ENCODE measurements around the gene FAM120AOS. TPM values are rescaled to one million over a fixed set of nuclear protein-coding genes. Genes with fewer than 3 reads are reported as not detected.

Gene FAM120AOS
- total RNA-seq, 1 experiment from 2014 or later, result 31.2 TPM

- Histone ChIP-seq H3K79me2 (ENCODE audit: insufficient read depth, low read length) (no peaks in the 10 kb centered on the region), H3K4me2 (ENCODE audit: low read length) (no peak overlapping the region), H3K4me3 (replicated peaks in 1 of 2; ENCODE audit: low read depth in 1 of 2, low read length in 2 of 2) (no peak overlapping the region), H4K20me1 (ENCODE audit: insufficient read depth) (no peaks in the 10 kb centered on the region), H2AFZ (ENCODE audit: low read depth, low read length, poor library complexity, severe bottlenecking) (no peak overlapping the region), H3K9ac (ENCODE audit: low read length) (no peak overlapping the region), H3K27me3 (ENCODE audit: insufficient read depth, low read length) (no peaks in the 10 kb centered on the region), H3K4me1 (ENCODE audit: control insufficient read depth in 1 of 2, insufficient read depth in 2 of 2, low read length in 2 of 2) (no peaks in the 10 kb centered on the region), H3K9me3 (ENCODE audit: control insufficient read depth in 1 of 2, insufficient read depth in 1 of 2, low read depth in 1 of 2, low read length in 2 of 2) (no peaks in the 10 kb centered on the region), H3K27ac (ENCODE audit: low read depth, low read length) (no peak overlapping the region), H3K36me3 (ENCODE audit: control insufficient read depth in 1 of 2, insufficient read depth in 2 of 2, low read length in 2 of 2) (no peaks in the 10 kb centered on the region), H3K9me2 (ENCODE audit: insufficient read depth) (no peaks in the 10 kb centered on the region)
- ATAC-seq (no peak), DNase-seq (ENCODE audit: low read depth, low spot score) (no peak)
- ChIA-PET CTCF (no interaction called here), RAD21 (ENCODE audit: low non-redundant PET in 1 of 2, low total read pairs in 2 of 2, uncharacterized antibody in 2 of 2, unreplicated experiment in 2 of 2) (no interaction called here), POLR2A (no interaction called here)
- intact Hi-C loops (cut with micrococcal nuclease), result no loop called here
- no TSS peak for BruUV-seq (replicated peaks)
- no peak for TF ChIP-seq JUND (IDR thresholded peaks at IDR 0.05)
- TF ChIP-seq SIN3A (IDR thresholded peaks at IDR 0.05; ENCODE audit: low read depth), result no peak
- TF ChIP-seq YY1 (IDR thresholded peaks at IDR 0.05; ENCODE audit: extremely low read depth, insufficient replicate concordance, low read depth, low read length), result no peak
- TF ChIP-seq EZH2 (IDR thresholded peaks at IDR 0.05), result no peak
- TF ChIP-seq MAX (IDR thresholded peaks at IDR 0.05), result no peak
- no peak for TF ChIP-seq RAD21 (IDR thresholded peaks at IDR 0.05; ENCODE audit: low read depth)
- TF ChIP-seq POLR2AphosphoS5 (IDR thresholded peaks at IDR 0.05; ENCODE audit: low read depth, low read length), result no peak
Measured at GRCh38 chr9:93398471-93398870, 54.9 kb downstream of the FAM120AOS start.

GRCh38 chr9:93397661-93398373 is 55.6 kb downstream of the FAM120AOS start:
- no peak overlapping the region for H3K27ac ChIP-seq (ENCODE audit: low read depth, low read length)
- intact Hi-C loops (cut with micrococcal nuclease), result no loop called here
- H3K4me1 ChIP-seq (ENCODE audit: control insufficient read depth in 1 of 2, insufficient read depth in 2 of 2, low read length in 2 of 2), result no peaks in the 10 kb centered on the region
- no peak overlapping the region for H3K9ac ChIP-seq (ENCODE audit: low read length)
- H2AFZ ChIP-seq (ENCODE audit: low read depth, low read length, poor library complexity, severe bottlenecking), result no peak overlapping the region
- ChIA-PET RAD21 (ENCODE audit: low non-redundant PET in 1 of 2, low total read pairs in 2 of 2, uncharacterized antibody in 2 of 2, unreplicated experiment in 2 of 2) (no interaction called here), POLR2A (no interaction called here), CTCF (no interaction called here)
- no peak overlapping the region for H3K4me3 ChIP-seq (replicated peaks in 1 of 2; ENCODE audit: low read depth in 1 of 2, low read length in 2 of 2)
- ATAC-seq (no peak), DNase-seq (ENCODE audit: low read depth, low spot score) (no peak)
- H3K9me2 ChIP-seq (ENCODE audit: insufficient read depth), result no peaks in the 10 kb centered on the region
- H3K9me3 ChIP-seq (ENCODE audit: control insufficient read depth in 1 of 2, insufficient read depth in 1 of 2, low read depth in 1 of 2, low read length in 2 of 2), result no peaks in the 10 kb centered on the region
- H3K79me2 ChIP-seq (ENCODE audit: insufficient read depth, low read length), result no peaks in the 10 kb centered on the region
- no peak overlapping the region for H3K4me2 ChIP-seq (ENCODE audit: low read length)
- no TSS peak for BruUV-seq (replicated peaks)
- TF ChIP-seq REST (IDR thresholded peaks at IDR 0.05; ENCODE audit: low read depth) (no peak), CEBPB (IDR thresholded peaks at IDR 0.05; ENCODE audit: low read depth) (peak; percentile 53; the same call in 1 of the 2 replicates)
- H4K20me1 ChIP-seq (ENCODE audit: insufficient read depth), result no peaks in the 10 kb centered on the region
- no peaks in the 10 kb centered on the region for H3K27me3 ChIP-seq (ENCODE audit: insufficient read depth, low read length)
- no peaks in the 10 kb centered on the region for H3K36me3 ChIP-seq (ENCODE audit: control insufficient read depth in 1 of 2, insufficient read depth in 2 of 2, low read length in 2 of 2)

All from HCT116 (cell line).